Aorta (tissue), 5 donors: ENCODE measurements around the gene PPM1B. TPM values are rescaled to one million over a fixed set of nuclear protein-coding genes. Genes with fewer than 3 reads are reported as not detected.

ENCODE experiments used
- ATAC-seq: fragments of 200-7000 bp; cut with Tn5 transposase; one replicate; pipeline ENCODE4 v1.9.1; 2022; ENCODE audit warnings: moderate library complexity; ENCODE audit not compliant: low FRiP score
- DNase-seq, 2 donors: peaks; one replicate each; pipeline ENCODE4 v3.0.0-alpha.2; 2020
- H3K27ac ChIP-seq, 2 donors: one replicate each; pipeline ENCODE4 v1.5.1; 2013; ENCODE audit warnings: low read length in 2 of 2, mild to moderate bottlenecking in 2 of 2, moderate library complexity in 2 of 2, control low read depth in 1 of 2, inconsistent platforms in 1 of 2, low read depth in 1 of 2
- H3K27me3 ChIP-seq, 2 donors: one replicate each; pipeline ENCODE4 v1.6.1; 2013; ENCODE audit warnings: control low read depth in 1 of 2, low read length in 1 of 2, mild to moderate bottlenecking in 1 of 2, moderate library complexity in 1 of 2; ENCODE audit not compliant: insufficient read depth in 2 of 2, control insufficient read depth in 1 of 2
- H3K36me3 ChIP-seq, 2 donors: one replicate each; pipeline ENCODE4 v1.6.1; 2013; ENCODE audit warnings: control low read depth in 1 of 2, low read length in 1 of 2, mild to moderate bottlenecking in 1 of 2; ENCODE audit not compliant: insufficient read depth in 2 of 2, control insufficient read depth in 1 of 2
- H3K4me1 ChIP-seq, 2 donors: one replicate each; pipeline ENCODE4 v1.6.1; 2013; ENCODE audit warnings: low read length in 2 of 2, control low read depth in 1 of 2, mild to moderate bottlenecking in 1 of 2, moderate library complexity in 1 of 2; ENCODE audit not compliant: insufficient read depth in 2 of 2, control insufficient read depth in 1 of 2
- H3K4me3 ChIP-seq, 2 donors: one replicate each; pipeline ENCODE4 v1.5.1; 2013; ENCODE audit warnings: low read length in 2 of 2, control low read depth in 1 of 2, mild to moderate bottlenecking in 1 of 2
- H3K9me3 ChIP-seq: one replicate; pipeline ENCODE4 v1.6.1; 2013; ENCODE audit warnings: mild to moderate bottlenecking, low read length; ENCODE audit not compliant: control insufficient read depth
- WGBS, 2 donors: extraction: QIAGEN DNeasy Blood & Tissue Kit; methylation state at CpG; one replicate each; pipeline ENCODE4 v1.1.7; 2013; 5-methylcytosine and 5-hydroxymethylcytosine counted together
- intact Hi-C, 2 donors: fragments of 100-400 bp; cut with DNase I; formaldehyde crosslinking; loops; one replicate each; pipeline versions ENCODE4 v1.14.2 to v1.15.0; 2022
- polyA plus RNA-seq, 2 donors: library from polyadenylated mRNA; stranded (reverse); fragments of 200-250 nt; gene quantifications; one replicate each; pipeline ENCODE4 v1.2.3, GENCODE V29; 2013
- total RNA-seq, 2 donors: library from RNA; stranded (reverse); fragmentation: NEBNext Ultra II Directional; extraction: Animal tissue kit (Norgen Biotek cat#: 25700); gene quantifications; one replicate each; pipeline ENCODE4 v1.2.1, GENCODE V29; 2021
- donor health status: healthy with polysubstance abuse.
- donor health status: Bipolar disorder and iron deficiency.
- donor health status: DM: no; HTN: no; CAD: no.
- donor health status: DM: no; HTN: no; CAD: no.
- donor health status: DM: yes; HTN: yes; CAD: no.

PPM1B gene
- total and polyA plus RNA-seq, 4 donors: 42.1 to 75.6 (median 50.3) TPM

DNA sequence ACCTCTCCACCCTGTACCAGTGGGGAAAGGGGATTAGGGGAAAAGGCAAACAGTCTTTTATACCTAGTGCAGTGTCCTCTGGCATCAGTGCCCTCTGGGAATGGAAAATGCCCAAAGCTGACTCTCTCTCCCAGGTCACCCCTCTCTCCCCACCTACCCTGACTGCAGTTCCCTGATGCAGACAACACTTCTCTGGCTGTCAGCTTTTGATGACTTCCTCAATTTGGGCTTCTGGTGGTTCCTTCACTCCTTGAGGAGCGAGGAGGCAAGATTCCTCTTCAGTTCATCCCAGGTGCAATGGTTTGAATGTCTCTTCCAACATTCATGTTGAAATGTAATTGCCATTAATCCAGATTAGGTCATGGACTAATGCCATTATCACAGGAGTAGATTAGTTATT lies 19.7 kb upstream of the PPM1B start:
- no peak for DNase-seq
- no peak for ATAC-seq
- H3K27me3 ChIP-seq: no peaks in the 10 kb centered on the region
- no peaks in the 10 kb centered on the region for H3K4me1 ChIP-seq
- H3K27ac ChIP-seq: no peak overlapping the region
- no peaks in the 10 kb centered on the region for H3K9me3 ChIP-seq
- intact Hi-C loops: no loop called here
- no peaks in the 10 kb centered on the region for H3K36me3 ChIP-seq
- no peak overlapping the region for H3K4me3 ChIP-seq
- 89 to 91% methylated on average over 1 of the region's 1 CpG for WGBS, 2 donors

DNA sequence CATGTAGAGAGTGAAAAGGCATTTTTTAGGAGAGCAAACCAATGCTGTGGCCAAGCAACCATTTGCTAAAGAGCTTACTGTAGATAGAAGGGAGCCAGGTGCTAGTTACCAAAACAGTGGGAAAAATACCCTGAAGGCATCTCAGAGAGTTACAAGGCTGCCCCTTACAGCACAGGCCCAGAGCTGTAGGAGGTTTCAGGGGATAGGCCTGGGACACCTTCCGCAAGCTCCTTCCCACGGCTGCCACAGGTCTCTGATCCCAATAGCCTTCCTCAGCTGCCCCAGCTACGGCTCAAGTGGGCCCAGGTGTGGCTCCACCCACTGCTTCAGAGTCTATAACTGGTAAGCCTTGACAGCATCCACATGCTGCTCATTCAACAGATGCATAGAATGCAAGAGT lies 18.2 kb upstream of the PPM1B start:
- Histone ChIP-seq H3K36me3 (no peaks in the 10 kb centered on the region), H3K4me1 (no peaks in the 10 kb centered on the region), H3K27me3 (no peaks in the 10 kb centered on the region), H3K27ac (no peak overlapping the region), H3K4me3 (no peak overlapping the region), H3K9me3 (no peaks in the 10 kb centered on the region)
- ATAC-seq (no peak), DNase-seq (no peak)
- WGBS, 2 donors: 87 to 89% methylated on average over 3 of the region's 3 CpGs
- intact Hi-C loops: no loop called here

DNA sequence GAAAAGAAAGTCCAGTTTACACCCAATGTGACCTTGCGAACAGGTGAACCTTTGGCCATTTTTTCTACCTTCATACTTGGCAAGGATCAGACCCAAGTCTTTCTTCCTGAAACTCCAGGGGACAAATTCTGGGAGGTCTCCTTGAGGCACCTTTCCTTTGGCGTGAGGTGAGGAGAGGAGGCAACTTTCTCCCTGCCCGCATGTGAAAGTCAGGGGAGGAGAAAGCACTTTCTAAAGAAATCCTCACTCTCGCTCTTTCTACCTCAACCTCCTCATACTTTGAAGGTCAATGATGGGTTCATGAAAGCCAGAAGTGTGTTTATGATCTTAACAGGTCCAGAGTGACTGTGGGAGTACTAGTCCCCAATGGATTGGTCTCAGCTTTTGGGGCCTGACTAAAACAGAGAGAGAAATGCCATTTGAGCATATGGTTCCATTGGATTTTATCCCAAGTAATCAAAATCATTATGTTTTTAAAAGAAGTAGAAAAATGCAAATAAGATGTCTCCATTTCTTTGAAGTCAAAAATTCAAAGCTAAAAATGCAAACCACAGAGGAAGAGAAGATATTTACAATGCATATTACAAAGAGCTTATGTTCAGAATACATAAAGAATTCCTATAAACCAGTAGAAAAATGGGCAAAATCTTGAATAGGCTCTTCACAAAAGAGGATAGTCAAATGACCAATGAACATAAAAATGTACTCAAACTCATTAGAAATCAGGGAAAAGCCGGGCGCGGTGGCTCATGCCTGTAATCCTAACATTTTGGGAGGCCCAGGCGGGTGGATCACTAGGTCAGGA lies 15.6 kb upstream of the PPM1B start:
- 97% methylated on average over 8 of the region's 8 CpGs for WGBS, 2 donors
- ATAC-seq: no peak
- DNase-seq: no peak
- no peaks in the 10 kb centered on the region for H3K36me3 ChIP-seq
- intact Hi-C loops: no loop called here
- no peak overlapping the region for H3K27ac ChIP-seq
- no peak overlapping the region for H3K4me3 ChIP-seq
- H3K9me3 ChIP-seq: no peaks in the 10 kb centered on the region
- H3K4me1 ChIP-seq: no peaks in the 10 kb centered on the region
- no peaks in the 10 kb centered on the region for H3K27me3 ChIP-seq

DNA sequence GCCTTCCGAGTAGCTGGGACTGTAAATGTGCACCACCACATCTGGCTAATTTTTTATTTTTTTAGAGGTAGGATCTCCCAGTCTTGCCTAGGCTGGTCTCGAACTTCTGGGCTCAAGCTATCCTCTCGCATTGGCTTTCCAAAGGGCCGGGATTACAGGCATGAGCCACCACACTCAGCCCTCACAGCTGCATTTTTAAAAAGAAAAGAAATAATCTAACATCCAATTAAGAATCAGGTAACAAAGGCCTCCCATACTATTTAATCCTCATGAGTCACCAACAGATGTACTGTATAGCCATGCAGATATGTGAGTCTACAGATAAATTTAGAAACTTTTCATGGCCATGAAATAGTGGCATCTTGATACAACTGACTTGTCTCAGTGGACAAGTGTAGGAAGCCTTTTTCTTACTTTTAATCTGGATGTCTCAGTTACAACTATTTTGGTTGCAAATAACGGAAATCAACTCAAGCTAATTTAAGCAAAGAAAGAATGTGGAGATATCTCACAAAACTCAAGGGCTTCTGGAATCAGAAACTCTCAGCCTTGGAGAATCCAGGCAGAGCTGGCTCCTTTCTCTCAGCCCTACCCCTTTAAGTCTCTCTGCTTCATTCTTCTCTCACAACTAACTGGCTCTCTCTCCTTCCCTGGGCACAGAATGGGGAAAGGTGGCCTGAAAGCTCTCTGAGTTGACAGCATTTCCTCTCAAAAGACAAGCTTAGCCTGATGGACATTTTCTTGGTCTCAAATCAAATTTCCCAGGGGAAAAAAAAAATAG lies 12.8 kb upstream of the PPM1B start:
- DNase-seq: no peak
- no peak for ATAC-seq
- 56 to 77% methylated on average over 5 of the region's 5 CpGs for WGBS, 2 donors
- intact Hi-C loops: no loop called here
- Histone ChIP-seq H3K27me3 (no peaks in the 10 kb centered on the region), H3K4me1 (no peaks in the 10 kb centered on the region), H3K36me3 (no peaks in the 10 kb centered on the region), H3K9me3 (no peaks in the 10 kb centered on the region), H3K4me3 (no peak overlapping the region), H3K27ac (peak overlapping the region in 1 of 2 donors; percentile 45)

DNA sequence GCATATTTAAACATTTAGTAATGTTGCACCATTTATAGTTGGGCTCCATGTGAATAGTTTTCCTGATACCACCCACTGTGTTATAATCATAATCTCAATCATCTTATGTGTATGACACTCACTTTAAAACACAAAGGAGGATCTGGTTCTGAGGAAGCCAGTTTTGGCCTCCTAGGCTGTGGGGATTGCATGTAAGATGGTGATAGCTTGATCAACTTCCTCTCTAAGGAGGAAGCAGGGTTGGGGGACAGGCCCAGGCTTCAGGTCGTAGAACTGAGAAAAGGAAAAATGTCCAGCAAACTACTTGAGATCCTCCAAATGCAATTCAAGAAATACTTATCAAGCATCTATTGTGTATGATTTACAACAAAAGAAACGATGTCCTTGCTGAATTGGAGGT lies 4.9 kb upstream of the PPM1B start:
- no peak for ATAC-seq
- H3K9me3 ChIP-seq: no peaks in the 10 kb centered on the region
- no peak for DNase-seq
- no peak overlapping the region for H3K27ac ChIP-seq
- no peak overlapping the region for H3K4me3 ChIP-seq
- H3K27me3 ChIP-seq: no peaks in the 10 kb centered on the region
- H3K36me3 ChIP-seq: no peaks in the 10 kb centered on the region
- WGBS, 2 donors: 77 to 80% methylated on average over 2 of the region's 2 CpGs
- peaks cover 0 to 1% of the 10 kb centered on the region in 2 donors for H3K4me1 ChIP-seq
- intact Hi-C loops: no loop called here

DNA sequence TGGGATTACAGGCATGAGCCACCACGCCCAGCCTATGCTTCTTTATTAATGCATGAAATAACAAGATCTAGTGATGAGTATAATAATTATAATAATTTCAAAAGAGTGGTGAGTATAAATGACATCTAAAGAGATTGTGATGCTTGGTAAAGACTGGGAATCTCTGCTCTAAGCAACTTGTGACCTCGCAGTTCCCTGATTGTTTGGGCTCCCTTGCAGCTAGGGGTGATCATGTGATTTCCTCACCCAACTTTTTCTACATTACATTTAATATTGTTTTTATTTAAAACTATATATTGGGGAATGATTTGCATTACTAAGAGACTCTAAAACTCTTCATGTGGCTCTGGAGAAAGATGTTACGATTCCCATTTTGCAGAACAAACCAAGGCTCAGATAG lies 4.1 kb upstream of the PPM1B start:
- ATAC-seq (no peak), DNase-seq (no peak)
- H3K9me3 ChIP-seq: no peaks in the 10 kb centered on the region
- no peaks in the 10 kb centered on the region for H3K27me3 ChIP-seq
- WGBS, 2 donors: 95 to 96% methylated on average over 3 of the region's 3 CpGs
- no peak overlapping the region for H3K27ac ChIP-seq
- intact Hi-C loops: loop anchor here (5.0 kb wide), 1 partner anchor 77 kb away; no protein-coding TSS in a partner anchor
- H3K4me1 ChIP-seq: peaks cover 0 to 1% of the 10 kb centered on the region in 2 donors
- no peak overlapping the region for H3K4me3 ChIP-seq
- no peaks in the 10 kb centered on the region for H3K36me3 ChIP-seq

DNA sequence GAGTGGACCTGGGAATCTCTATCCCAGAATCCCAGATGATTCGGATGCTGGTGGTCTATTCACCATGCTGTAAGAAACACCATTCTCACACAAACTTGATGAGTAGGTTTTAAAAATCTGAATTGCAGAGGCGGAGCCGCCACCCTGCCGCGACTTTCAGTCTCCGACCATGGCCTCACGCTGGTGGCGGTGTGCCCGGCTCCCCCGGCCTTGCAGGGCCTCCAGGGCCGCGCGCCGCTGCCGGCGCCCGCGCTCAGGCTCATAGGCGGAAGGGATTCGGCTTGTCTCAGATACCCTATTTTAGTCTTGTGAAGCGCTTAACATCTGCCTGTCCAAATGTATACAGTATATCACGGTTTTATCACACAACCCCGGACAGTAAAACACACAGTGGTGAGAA lies 2.6 kb upstream of the PPM1B start:
- H3K4me1 ChIP-seq: peaks cover 0 to 1% of the 10 kb centered on the region in 2 donors
- H3K9me3 ChIP-seq: no peaks in the 10 kb centered on the region
- H3K27me3 ChIP-seq: no peaks in the 10 kb centered on the region
- H3K4me3 ChIP-seq: no peak overlapping the region
- intact Hi-C loops: loop anchor here (5.0 kb wide), 1 partner anchor 79 kb away; no protein-coding TSS in a partner anchor
- 42 to 49% methylated on average over 23 of the region's 23 CpGs for WGBS, 2 donors
- no peak for ATAC-seq
- no peak overlapping the region for H3K27ac ChIP-seq
- no peaks in the 10 kb centered on the region for H3K36me3 ChIP-seq
- no peak for DNase-seq

DNA sequence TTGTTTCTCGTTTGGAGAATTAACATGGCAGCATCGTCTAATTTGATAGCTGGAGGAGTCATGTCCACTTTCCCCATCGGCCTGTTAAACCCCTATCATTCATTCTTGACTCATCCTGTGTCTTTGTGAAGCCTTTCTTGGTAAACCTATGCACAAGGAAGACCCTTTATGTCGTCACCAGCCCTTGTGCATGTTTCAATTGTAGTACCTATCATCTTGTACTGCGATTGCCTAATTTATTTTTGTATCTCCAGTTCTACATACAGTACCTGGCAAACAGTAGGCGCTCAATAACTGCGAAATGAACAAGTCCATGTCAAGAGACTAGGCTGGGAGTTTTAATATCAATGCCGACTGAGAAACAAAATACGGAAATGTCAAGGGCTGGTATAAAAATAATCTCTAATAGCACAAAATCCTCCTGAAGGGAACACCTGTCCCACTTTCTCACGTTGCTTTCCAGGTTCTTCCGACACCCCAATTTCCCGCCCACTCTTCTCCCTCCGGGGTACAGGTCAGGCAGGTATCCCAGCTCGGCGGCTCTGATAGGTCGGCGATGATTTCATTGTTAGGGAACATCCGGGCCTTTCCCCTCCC lies 1.3 kb upstream of the PPM1B start:
- H3K4me1 ChIP-seq: peaks cover 0 to 1% of the 10 kb centered on the region in 2 donors
- H3K9me3 ChIP-seq: no peaks in the 10 kb centered on the region
- peak overlapping the region in 1 of 2 donors; percentile 66 for H3K4me3 ChIP-seq
- no peaks in the 10 kb centered on the region for H3K27me3 ChIP-seq
- intact Hi-C loops: loop anchor here (5.0 kb wide), 1 partner anchor 80 kb away; no protein-coding TSS in a partner anchor
- peak overlapping the region; percentile 77 to 96 for H3K27ac ChIP-seq
- WGBS, 2 donors: 30 to 31% methylated on average over 18 of the region's 18 CpGs
- DNase-seq (no peak), ATAC-seq (no peak)
- no peaks in the 10 kb centered on the region for H3K36me3 ChIP-seq
